Islet of Langerhans (tissue), 1 donor: ENCODE results near the gene RIPPLY1.
"Not testable (repeated sequence)": the region's sequence is repeated elsewhere in the genome, so short reads cannot be mapped to it uniquely, and the experiment has no call there.

Source experiments
- FAIRE-seq: peaks from one replicate; lab custom pipeline; 2011; peaks lifted over from hg19 to GRCh38; lab: Jason Lieb, UNC

Gene RIPPLY1

DNA sequence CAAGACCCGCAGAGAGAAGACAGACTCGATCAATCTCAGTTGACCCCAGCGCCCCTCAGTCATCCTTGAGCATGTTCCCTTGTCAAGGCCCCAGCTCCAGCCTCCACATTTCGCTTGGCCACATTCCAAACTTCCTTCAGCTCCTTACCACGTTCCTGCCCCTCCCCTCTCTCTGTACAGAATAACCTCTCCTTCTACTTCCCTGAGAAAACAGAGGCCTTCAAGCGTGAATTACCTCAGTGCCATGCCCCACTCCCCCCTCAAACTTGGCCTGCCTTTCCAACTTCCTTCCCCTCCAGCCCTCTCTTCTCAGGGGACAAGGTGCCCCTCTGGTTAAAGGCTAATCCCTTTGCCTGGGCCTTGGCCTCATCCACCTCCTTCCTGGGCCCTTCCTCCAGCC lies 3.2 kb upstream of the RIPPLY1 start:
- FAIRE-seq, result no peak

DNA sequence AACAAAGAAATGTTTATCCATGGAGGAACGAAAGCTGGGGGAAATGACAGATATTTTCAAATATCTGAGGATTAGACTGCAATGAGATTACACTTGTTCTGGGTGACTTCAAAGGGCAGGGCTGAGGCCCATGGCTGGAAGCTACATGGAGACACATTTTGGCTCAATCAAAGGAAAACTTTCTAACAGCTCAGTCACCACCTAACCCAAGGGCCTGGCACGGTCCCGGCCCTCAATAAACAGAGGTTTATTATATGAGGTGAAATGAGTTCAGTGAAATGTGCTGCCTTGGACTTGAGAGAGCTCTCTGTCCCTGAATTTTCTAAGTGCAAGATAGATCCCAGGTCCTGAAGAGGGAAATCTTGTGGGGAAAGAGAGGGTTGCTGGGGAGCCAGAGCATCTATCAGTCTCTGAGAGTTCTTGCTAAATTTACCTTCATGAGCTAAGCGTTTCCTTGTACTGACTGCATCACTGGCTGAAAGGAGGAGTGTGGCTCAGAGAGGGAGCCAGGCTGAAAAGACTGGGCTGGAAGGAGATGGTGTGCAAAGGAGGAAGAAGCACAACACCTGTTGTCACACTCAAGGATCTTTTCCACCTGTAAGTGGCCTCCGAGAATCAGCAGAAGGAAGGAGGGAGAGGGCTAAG lies 2.0 kb upstream of the RIPPLY1 start:
- FAIRE-seq, result no peak

DNA sequence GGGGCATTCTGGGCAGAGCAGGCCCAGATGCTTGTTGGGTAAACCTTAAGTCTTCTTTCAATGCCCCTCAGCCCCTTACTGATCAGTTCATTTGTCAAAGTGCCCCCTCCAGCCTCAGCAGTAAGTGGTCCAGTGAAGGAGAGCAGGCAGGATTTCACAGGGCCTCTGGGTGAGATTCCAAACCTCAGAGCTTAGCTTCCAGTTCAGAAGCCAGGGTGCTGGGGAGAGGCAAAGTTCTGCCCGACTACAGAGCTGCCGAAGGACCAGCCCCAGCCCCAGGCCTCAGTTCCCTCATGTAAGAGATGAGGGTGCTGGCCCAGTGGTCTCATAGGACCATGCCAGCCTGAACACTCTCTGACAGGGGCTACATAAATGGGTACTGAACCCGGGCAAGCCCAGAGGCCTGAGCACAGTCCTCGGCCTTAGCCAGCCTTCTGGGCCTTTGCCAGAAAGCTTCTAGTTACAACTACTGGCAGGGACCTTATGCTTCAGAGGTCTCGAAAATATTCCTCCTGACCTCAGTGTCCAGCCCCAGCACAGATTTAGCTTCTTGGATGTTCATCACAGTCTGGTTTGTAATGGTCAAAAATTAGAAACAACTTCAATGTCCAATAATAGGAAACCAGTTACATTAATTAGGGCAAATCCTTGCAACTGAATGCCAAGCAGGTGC lies 851 bp upstream of the RIPPLY1 start:
- FAIRE-seq, result no peak

DNA sequence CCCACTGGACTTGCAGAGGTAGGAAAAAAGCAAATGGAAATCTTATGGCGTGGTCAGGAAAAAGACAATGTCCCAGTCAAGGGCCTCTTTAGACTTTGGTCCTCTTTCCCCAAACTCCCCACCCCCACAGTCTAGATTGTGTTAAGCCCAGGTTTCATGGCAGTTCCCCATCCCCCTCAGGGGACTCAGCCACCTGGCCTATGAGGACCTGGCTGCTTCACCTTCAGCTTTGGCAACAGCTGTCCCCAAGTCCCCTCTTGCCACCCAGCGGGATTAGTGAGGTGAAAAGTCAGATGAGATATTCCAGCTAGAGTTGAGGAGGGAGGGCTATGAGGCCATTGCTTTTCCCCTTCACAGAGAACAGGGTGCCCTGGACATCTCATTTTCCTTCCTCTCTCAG lies 457 bp downstream of the RIPPLY1 start:
- FAIRE-seq, result no peak

DNA sequence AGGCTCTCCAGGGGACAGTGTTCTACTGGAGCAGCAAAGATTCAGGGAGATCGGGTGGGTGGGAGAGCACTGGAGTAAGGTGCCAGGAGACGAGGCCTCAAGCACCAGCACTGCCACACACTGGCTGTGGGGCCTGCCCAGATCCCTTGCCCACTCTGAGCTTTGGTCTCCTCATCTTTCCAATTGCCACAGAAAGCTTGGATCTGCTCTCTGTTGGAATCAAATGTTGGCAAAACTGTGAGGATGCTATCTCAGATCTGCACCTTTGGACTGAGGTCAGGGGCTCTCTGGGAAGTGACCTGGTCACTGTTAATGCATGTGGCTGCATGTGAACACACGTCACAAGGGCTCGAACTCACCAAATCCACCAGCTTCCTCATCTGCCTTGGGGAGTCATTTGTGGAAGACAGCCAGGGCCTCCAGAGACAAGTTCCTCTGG lies 1.3 kb downstream of the RIPPLY1 start:
- FAIRE-seq, result no peak

DNA sequence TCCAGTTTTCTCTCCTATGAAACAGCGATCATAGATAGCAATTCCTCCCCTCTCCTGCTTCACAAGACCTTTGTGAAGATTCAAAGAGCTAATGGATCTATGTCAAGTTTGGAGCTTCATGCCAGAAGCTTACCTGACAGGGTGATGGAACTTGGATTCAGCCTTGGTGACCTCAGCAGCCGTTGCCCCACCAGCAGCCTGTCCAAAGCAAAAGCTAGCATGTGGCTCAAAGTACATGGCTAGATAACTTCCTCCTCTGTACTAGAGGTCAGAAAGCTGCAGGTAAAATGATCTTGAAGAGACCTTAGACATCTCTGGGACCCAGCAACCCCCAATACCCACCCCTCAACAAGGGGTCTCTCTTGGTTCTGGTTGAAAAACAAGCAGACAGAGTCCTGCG lies 1.8 kb downstream of the RIPPLY1 start:
- no peak for FAIRE-seq

DNA sequence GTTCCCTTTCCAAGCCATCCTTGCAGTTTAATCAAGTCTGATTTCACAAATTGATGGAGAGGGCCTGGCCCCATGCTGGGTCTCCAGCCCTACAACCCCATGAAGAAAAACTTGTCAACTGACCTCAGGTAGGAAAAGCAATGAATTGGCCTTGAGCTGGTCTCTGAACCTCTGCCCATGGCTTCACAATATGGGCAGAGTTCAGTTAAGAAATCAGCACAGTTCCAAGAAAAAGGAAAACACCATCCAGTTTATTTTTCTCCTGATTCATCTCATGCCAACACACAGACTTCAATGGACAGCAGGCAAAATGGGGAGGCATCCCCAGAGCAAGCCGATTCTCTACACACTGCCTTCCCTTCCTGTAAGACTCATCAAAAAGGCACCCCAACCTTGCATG lies 3.3 kb downstream of the RIPPLY1 start:
- FAIRE-seq, result no peak

DNA sequence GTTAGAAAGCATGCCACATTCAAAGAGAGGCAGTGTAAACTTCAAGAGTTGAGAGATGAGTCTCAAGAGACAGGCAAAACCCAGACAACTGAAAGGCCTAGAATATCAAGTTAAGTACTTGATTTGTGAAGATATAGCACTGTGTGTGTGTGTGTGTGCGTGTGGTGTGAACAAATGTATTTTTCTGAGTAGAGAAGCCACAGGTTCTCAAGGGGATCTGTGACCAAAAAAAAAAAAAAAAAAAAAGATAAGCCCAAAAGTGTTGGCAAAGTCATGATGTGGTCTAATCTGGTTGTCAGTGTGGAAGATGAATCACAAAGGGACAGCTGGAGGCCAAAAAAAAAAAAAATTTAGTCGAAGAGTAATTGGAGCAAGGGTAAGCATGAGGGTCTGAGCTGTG lies 3.9 kb downstream of the RIPPLY1 start:
- no peak for FAIRE-seq

DNA sequence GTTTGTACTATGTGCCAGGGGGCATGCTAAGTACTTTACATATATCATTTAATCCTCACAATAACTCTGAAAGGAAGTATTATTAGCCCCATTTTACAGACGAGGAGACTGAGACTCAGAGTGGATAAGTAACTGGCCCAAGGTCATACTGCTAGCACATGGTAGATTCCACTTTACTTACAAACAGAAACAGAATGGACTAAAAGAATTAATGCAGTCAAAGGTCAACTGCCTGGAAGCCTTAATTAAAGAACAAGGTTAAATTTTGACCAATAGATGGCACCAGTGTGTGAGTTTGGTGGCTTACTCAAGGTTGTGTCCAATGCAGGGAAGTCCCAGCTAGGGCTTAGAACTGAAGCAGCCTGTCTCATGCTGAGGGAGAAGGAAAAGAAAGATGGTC lies 4.7 kb downstream of the RIPPLY1 start:
- no peak for FAIRE-seq

DNA sequence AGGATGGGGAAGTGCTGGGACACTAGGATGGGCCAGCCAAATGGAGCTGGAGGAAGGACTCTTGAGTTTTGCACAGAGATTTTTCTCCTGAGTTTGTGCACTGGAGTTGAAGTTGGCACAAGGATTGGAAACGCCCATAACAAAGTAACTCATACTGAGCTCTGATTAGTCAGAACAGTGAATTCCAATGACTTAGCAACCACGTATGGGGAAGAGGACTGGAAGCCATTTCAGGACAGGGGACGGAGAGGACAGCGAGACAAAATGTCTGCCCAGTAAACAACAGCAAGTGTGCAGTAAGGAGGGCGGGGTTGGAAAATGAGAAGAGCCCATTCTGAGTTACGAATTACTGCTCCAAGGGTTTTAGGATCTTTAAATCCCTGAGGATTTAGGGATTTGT lies 5.9 kb downstream of the RIPPLY1 start:
- no peak for FAIRE-seq

DNA sequence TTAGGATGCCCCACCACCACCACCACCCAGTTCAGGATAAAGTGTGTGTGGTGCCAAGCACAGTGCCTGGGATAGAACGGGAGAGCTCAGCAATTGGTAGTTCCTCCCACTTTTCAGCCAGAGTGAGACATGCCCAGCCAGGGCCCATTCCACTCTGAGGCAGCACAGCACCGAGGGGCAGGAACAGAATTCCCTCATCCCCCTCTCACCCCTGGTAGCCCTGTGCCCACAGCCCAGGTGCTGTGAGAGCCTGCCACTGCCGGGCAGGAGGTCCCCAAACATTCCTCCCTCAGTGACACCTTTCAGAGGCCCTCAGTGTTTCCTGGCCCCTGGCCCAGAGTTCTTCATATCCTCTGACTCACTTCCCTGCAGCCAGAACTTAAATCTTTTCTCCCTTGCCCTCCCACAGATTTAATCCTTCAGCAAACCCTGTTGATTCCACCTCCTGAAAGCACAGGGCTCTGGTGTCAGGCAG lies 8.1 kb downstream of the RIPPLY1 start:
- no peak for FAIRE-seq

DNA sequence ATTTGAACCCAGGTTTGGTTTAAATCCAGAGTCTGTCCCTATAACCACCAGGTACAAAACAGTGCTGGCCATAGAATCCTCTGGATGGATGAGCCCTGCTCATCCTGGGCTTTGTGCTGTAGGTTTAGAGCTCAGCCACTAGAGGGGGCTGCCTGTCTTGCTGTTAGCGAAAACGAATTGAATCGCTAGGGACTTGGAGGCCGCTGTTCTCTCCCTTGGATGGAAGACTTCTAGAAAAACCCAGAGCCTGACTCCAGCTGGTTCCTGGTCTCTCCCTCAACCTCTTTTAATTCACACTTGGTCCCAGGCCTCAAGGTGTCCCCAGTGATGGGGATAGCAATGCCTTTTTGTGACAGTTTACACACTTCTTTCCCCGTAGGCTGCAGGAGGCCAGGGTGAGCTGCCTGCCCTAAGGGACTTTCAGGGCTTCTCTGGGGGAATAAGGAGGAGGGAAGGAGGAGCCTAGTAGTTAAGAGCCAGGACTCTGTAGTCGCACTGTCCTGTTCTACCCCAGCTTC lies 8.7 kb downstream of the RIPPLY1 start:
- peak; percentile 76 for FAIRE-seq

DNA sequence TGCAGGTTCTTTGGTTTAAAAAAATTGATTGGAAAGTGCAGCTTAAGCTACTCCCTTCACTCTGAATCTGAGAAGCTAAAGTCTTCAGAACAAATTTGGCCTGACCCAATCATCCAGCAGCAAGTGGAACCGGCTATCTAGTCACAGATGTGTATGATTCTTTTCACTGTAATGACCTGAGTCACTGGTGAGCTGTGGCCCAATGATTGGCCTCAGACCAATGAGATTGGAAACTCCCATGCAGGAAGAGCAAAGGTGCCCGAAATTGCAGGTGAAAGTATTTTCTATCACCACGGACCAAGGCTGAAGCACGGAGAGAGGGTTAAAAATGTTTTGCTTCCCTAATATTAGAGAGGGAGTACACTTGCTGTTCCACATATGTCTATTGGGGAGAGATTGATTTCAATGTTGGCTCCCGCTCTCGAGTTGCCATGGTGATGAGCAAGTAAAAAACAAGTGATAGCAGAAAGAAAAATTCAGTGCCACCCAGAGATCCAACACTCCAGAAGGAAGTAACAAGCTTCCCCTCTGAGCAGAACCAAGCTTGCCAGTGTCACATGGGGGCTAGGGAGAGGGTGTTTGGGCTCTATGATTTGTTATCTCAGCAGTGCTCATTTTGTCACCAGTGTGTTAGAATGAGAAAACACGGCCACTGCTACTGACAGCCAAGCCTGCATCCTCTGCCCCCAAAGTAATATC lies 11.2 kb downstream of the RIPPLY1 start:
- FAIRE-seq, result no peak

DNA sequence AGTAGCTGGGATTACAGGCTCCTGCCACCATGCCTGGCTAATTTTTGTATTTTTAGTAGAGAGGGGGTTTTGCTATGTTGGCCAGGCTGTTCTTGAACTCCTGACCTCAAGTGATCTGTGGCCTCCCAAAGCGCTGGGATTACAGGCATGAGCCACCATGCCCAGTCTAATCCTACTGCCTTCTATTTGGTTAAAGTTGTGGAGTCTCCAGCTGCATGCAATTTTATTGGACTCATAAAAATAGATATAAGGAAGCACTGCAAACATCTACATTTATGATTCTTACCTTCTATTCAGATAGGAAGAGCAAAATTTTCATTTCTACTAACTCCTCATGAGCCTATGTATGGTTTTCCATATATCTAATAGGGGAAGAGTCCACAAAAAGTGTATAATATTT lies 13.7 kb downstream of the RIPPLY1 start:
- FAIRE-seq, result no peak

DNA sequence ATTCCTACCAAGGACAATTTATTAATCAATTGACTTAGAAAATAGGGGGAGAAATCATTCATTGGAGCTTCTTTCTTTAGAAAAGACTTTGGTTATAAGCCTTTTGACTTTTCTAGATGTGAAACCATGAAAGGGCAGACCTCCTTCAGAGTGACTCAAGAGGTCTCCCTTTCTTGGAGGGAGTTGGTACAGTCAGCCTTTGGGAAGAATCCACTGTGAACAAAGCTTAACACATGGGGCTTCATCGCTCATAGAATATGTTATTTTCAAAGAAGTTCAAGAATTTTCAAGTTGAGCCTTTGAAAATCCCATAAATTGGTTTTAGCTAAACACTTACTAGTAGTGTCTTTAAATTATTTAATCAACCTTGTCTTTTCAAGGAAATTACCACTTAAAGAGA lies 28.0 kb downstream of the RIPPLY1 start:
- FAIRE-seq, result no peak

DNA sequence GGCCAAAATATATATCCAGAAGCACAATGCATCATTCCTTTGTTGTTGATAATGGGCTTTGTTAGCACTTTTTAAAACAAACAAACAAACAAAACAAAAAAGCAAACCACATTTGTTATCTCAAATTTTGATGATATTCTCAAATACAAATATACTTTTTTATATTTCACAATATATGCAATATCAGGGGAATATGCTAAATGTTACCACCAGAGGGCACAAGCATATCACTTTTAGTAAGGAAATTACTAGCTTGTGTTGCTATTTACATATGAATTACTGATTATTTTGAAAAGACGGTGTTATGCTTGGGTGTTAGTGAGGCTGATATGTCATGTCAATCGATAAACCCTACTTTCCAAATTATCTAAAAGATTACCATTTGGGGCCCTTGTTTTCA lies 29.1 kb downstream of the RIPPLY1 start:
- FAIRE-seq, result peak; percentile 95

DNA sequence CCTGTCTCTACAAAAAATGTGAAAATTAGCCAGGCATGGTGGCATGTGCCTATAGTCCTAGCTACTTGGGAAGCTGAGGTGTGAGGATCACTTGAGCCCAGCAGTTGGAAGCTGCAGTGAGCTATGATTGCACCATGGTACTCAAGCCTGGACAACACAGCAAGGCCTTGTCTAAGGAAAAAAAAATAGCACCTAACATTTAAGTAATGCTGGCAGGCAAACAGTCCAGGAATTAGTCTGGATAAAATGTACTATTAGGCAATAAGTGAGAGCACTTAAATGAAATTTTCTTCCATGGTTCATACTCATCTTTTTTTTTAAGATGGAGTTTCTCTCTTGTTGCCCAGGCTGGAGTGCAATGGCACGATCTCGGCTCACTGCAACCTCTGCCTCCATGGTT lies 30.3 kb downstream of the RIPPLY1 start:
- not testable (repeated sequence) for FAIRE-seq

DNA sequence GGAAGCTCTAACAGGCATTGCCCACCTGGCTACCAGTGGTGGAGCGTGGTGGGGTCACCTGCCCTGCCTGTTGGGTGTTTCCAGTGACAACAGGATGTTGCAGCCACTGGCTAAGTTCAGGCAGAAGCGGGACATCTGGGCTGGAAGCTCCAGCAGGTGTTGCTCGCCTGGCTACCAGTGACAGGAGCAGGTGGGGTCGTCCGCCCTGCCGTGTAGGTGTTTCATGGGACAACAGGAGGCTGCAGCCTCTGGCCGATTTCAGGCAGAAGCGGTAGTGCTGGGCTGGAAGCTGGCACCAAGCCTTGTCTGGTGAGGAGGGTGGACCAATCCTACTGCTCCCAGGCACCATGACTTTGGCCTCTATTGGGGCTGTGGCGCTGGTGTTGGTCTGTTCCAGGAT lies 39.4 kb downstream of the RIPPLY1 start:
- FAIRE-seq, result no peak

DNA sequence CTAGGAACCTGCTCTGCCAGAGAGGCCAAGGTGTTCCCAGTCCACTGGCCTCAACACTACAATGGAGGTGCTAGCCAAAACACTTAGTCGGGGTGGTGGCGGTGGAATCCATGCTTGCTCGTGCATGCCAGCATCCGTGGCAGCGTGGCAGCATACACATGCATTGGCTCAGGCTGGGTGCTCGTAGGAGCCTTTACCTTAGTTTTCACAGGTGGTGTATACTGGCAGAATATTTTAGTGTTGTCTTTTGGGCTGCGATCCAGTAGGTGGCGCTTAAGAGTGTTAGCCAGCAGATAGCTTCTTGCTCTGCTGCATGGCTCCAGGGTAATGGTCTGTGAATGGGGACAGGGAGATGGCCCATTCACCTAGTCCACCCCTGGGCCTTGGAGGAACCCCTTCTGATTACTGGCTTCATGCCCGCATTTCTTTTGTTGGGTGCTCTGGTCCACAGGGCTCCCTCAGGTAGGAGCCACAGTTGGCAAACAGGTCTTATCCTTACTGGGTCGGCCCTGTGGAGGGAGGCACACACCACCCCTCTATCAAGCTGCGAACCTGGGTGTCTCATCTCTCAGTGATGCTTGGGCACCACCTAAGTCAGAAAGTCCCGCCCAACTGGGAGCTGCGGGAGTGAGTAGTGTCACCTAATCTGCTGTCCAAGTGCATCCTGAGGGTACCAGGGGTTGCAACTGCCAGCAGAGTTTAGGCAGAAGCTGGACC lies 40.0 kb downstream of the RIPPLY1 start:
- no peak for FAIRE-seq
